Neuronal stem cell (in vitro differentiated cells): ENCODE data around the gene CITED2.

Experiments
- DNase-seq: peaks from one replicate; pipeline ENCODE4 v3.0.0-alpha.2; 2013; ENCODE audit warnings: low spot score
- H2AFZ ChIP-seq: one replicate; pipeline ENCODE4 v1.6.1; 2013; ENCODE audit warnings: mild to moderate bottlenecking, low read length, inconsistent platforms
- H2AK5ac ChIP-seq: 2 replicates; pipeline ENCODE4 v1.6.1; 2013; ENCODE audit warnings: low read depth, mild to moderate bottlenecking, inconsistent platforms, low read length, moderate library complexity, mixed read lengths
- H2BK120ac ChIP-seq: 2 replicates; pipeline ENCODE4 v1.6.1; 2013; ENCODE audit warnings: low read depth, mild to moderate bottlenecking, inconsistent platforms, low read length, moderate library complexity, mixed read lengths
- H2BK12ac ChIP-seq: one replicate; pipeline ENCODE4 v1.6.1; 2013; ENCODE audit warnings: low read length, inconsistent platforms
- H2BK15ac ChIP-seq: 2 replicates; pipeline ENCODE4 v1.6.1; 2013; ENCODE audit warnings: mild to moderate bottlenecking, low read length, inconsistent platforms, mixed read lengths
- H2BK5ac ChIP-seq: one replicate; pipeline ENCODE4 v1.6.1; 2013; ENCODE audit warnings: inconsistent platforms, mild to moderate bottlenecking, low read length, moderate library complexity
- H3K14ac ChIP-seq: one replicate; pipeline ENCODE4 v1.6.1; 2013; ENCODE audit warnings: low read length, inconsistent platforms
- H3K18ac ChIP-seq: 2 replicates; pipeline ENCODE4 v1.6.1; 2013; ENCODE audit warnings: low read length, inconsistent platforms
- H3K23ac ChIP-seq: 2 replicates; pipeline ENCODE4 v1.6.1; 2013; ENCODE audit warnings: low read depth, mild to moderate bottlenecking, mixed read lengths, low read length, inconsistent platforms; ENCODE audit not compliant: poor library complexity
- H3K27ac ChIP-seq: replicated peaks from 3 replicates; pipeline ENCODE4 v1.5.1; 2013; ENCODE audit warnings: low read length, inconsistent platforms
- H3K27me3 ChIP-seq, 3 experiments: 2 replicates each; pipeline ENCODE4 v1.6.1; 2013; ENCODE audit warnings: low read length in 3 of 3, mild to moderate bottlenecking in 2 of 3, inconsistent platforms in 1 of 3, low read depth in 1 of 3, mixed read lengths in 1 of 3, moderate library complexity in 1 of 3; ENCODE audit not compliant: control insufficient read depth in 3 of 3, insufficient read depth in 3 of 3
- H3K36me3 ChIP-seq, 2 donors: replicated peaks in 1 of 2; 2 replicates each; pipeline ENCODE4 v1.6.1; 2013; ENCODE audit warnings: low read length in 2 of 2; ENCODE audit not compliant: control insufficient read depth in 2 of 2, insufficient read depth in 2 of 2
- H3K4ac ChIP-seq: 2 replicates; pipeline ENCODE4 v1.6.1; 2013; ENCODE audit warnings: inconsistent platforms, mild to moderate bottlenecking, low read length, moderate library complexity
- H3K4me1 ChIP-seq, 2 donors: 1 replicate in 1 of 2; 2 replicates in 1 of 2; pipeline ENCODE4 v1.6.1; 2013; ENCODE audit warnings: low read length in 2 of 2, low read depth in 1 of 2; ENCODE audit not compliant: control insufficient read depth in 2 of 2, insufficient read depth in 1 of 2
- H3K4me2 ChIP-seq: one replicate; pipeline ENCODE4 v1.6.1; 2013; ENCODE audit warnings: mild to moderate bottlenecking, low read length, inconsistent platforms; ENCODE audit not compliant: insufficient read depth, poor library complexity, severe bottlenecking
- H3K4me3 ChIP-seq, 2 donors: 2 replicates each; pipeline ENCODE4 v1.5.1; 2013; ENCODE audit warnings: low read length in 2 of 2, mild to moderate bottlenecking in 2 of 2, inconsistent platforms in 1 of 2, moderate library complexity in 1 of 2
- H3K79me1 ChIP-seq: one replicate; pipeline ENCODE4 v1.6.1; 2013; ENCODE audit warnings: low read depth, mild to moderate bottlenecking, inconsistent platforms, low read length, moderate library complexity
- H3K9ac ChIP-seq: one replicate; pipeline ENCODE4 v1.6.1; 2013; ENCODE audit warnings: mild to moderate bottlenecking, low read depth, low read length, inconsistent platforms; ENCODE audit not compliant: poor library complexity
- H3K9me3 ChIP-seq, 2 donors: replicated peaks in 1 of 2; 2 replicates each; pipeline versions ENCODE3 to v1.6.1; 2013; ENCODE audit warnings: low read length in 2 of 2, mild to moderate bottlenecking in 2 of 2, inconsistent platforms in 1 of 2, low read depth in 1 of 2, mixed read lengths in 1 of 2, moderate library complexity in 1 of 2; ENCODE audit not compliant: control insufficient read depth in 2 of 2, insufficient read depth in 1 of 2
- H4K8ac ChIP-seq: one replicate; pipeline ENCODE4 v1.6.1; 2013; ENCODE audit warnings: low read depth, mild to moderate bottlenecking, inconsistent platforms, low read length, moderate library complexity
- H4K91ac ChIP-seq: one replicate; pipeline ENCODE4 v1.6.1; 2013; ENCODE audit warnings: low read length, low read depth, mild to moderate bottlenecking, inconsistent platforms; ENCODE audit not compliant: poor library complexity
- WGBS, 2 donors: extraction: QIAGEN DNeasy Blood & Tissue Kit; methylation state at CpG; one replicate each; pipeline ENCODE4 v1.1.7; 2013; ENCODE audit warnings: missing lambda C conversion rate in 2 of 2, mixed read lengths in 1 of 2; ENCODE audit not compliant: insufficient read length in 2 of 2, insufficient replicate concordance in 1 of 2; ENCODE audit errors: extremely low coverage in 2 of 2; 5-methylcytosine and 5-hydroxymethylcytosine counted together

Gene CITED2

DNA sequence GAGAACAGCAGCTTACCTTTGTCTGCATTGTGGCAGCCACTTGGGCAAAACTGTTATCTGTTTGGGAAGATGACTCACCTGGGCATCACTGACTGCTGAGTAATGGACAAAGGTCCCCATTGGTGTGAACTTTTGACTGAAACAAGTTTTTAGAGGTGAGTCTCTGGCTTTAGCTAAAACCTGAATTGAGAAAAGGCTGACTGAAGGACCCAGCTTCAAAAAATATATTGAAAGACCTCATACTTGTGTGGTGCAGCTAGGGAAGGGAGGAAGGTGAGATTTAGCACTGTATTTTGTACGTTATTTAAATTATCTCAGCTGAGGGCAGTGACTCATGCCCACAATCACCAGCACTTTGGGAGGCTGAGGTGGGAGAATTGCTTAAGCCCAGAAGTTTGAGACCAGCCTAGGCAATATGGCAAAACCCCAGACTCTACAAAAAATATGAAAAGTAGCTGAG lies 4.5 kb upstream of the CITED2 start:
- Histone ChIP-seq H3K18ac (no peak overlapping the region), H4K8ac (no peak overlapping the region), H3K9ac (no peak overlapping the region), H4K91ac (no peak overlapping the region), H2AK5ac (no peak overlapping the region), H3K14ac (no peak overlapping the region), H3K4me1 (peaks cover 8% of the 10 kb centered on the region in 2 donors), H3K4ac (no peak overlapping the region), H2BK15ac (no peak overlapping the region), H3K4me2 (no peak overlapping the region), H3K9me3 (no peaks in the 10 kb centered on the region), H2AFZ (no peak overlapping the region), H3K27me3 (no peaks in the 10 kb centered on the region), H2BK5ac (no peak overlapping the region), H3K27ac (no peak overlapping the region), H2BK12ac (no peak overlapping the region), H3K79me1 (no peaks in the 10 kb centered on the region), H3K23ac (no peak overlapping the region), H3K4me3 (no peak overlapping the region), H2BK120ac (no peak overlapping the region), H3K36me3 (no peaks in the 10 kb centered on the region)
- no CpG with 5 or more reads among the region's 1 CpG for WGBS, 2 donors
- no peak for DNase-seq

DNA sequence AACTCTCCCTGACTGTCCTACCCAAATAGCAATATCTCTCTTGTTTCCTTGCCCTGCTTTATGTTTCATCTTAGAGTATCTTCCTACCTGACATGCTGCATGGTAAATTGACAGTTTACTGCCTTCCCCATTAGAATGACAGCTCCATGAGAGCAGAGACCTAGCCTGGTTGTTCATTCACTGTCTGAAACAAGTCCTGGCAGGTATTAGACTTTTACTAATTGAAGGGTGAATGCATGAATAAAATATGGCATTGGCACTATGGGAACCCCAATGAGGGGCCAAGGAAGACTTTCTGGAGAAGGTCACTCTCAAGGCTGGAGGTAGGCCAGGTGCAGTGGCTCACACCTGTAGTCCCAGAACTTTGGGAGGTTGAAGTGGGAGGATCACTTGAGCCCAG lies 3.8 kb upstream of the CITED2 start:
- Histone ChIP-seq H4K8ac (no peak overlapping the region), H3K79me1 (no peaks in the 10 kb centered on the region), H3K23ac (no peak overlapping the region), H3K27me3 (no peaks in the 10 kb centered on the region), H3K4me3 (no peak overlapping the region), H3K4me1 (peaks cover 8% of the 10 kb centered on the region in 2 donors), H2BK120ac (no peak overlapping the region), H3K36me3 (peaks cover 0 to 5% of the 10 kb centered on the region in 2 donors), H3K27ac (no peak overlapping the region), H2BK15ac (no peak overlapping the region), H3K14ac (no peak overlapping the region), H2AK5ac (no peak overlapping the region), H3K9me3 (no peaks in the 10 kb centered on the region), H2AFZ (no peak overlapping the region), H3K4ac (no peak overlapping the region), H2BK5ac (no peak overlapping the region), H2BK12ac (no peak overlapping the region), H3K4me2 (no peak overlapping the region), H3K18ac (no peak overlapping the region), H4K91ac (no peak overlapping the region), H3K9ac (no peak overlapping the region)
- no peak for DNase-seq

DNA sequence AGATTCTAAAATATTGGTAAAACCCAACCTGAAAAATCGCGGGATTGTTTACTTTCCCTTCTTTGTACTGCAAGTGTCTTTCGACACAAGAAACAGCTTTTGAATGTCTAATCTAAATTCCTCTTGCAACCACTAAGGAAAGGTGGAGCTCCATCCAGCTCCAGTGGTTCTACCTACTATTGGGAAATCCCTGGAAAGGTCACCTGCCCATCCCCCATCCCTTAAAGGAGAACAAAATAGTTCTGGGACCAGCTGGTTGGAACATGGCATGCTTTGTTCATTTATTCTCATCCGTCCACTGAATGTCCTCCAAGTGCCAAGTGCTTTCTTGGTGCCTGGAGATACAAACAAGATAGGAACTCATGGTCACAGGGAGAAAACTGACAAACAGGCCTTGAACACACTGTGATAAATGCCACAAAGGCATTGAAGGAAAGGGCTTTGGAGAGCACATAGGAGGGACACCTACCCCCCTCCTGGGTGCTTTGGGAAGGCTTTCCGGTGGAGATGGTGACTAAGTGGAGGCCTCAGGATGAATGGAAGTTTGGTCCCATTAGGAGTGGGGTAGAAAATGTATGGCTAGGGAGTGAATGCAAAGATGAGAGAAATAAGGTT lies 2.3 kb upstream of the CITED2 start:
- Histone ChIP-seq H2AK5ac (no peak overlapping the region), H2AFZ (peak overlapping the region; percentile 96), H2BK120ac (no peak overlapping the region), H4K91ac (no peak overlapping the region), H2BK15ac (no peak overlapping the region), H2BK5ac (no peak overlapping the region), H3K4me3 (peak overlapping the region in 1 of 2 donors; percentile 96), H3K79me1 (no peaks in the 10 kb centered on the region), H3K23ac (no peak overlapping the region), H3K4me1 (peaks cover 8 to 11% of the 10 kb centered on the region in 2 donors), H3K18ac (peak overlapping the region; percentile 12), H3K27me3 (no peaks in the 10 kb centered on the region), H3K27ac (no peak overlapping the region), H3K4ac (no peak overlapping the region), H3K36me3 (peaks cover 2 to 20% of the 10 kb centered on the region in 2 donors), H2BK12ac (no peak overlapping the region), H4K8ac (no peak overlapping the region), H3K4me2 (no peak overlapping the region), H3K9me3 (no peaks in the 10 kb centered on the region), H3K14ac (no peak overlapping the region), H3K9ac (no peak overlapping the region)
- WGBS, 2 donors = no CpG with 5 or more reads among the region's 5 CpGs
- no peak for DNase-seq

DNA sequence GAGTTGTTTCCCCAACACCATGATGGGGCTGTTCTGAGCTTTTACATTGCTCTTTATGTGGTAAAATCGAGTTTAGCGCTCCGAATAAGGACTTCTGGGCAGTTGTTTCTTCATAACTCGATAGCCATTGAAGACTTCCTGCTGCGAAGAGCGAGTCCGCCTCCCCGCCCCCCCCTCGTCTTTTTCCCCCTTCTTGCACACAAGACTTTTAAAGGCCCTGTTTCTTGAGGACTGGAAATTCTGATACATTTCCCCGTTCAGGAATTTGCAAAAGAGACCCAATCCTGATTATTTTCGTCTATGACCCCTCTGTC lies 1.5 kb upstream of the CITED2 start:
- no CpG with 5 or more reads among the region's 11 CpGs for WGBS, 2 donors
- Histone ChIP-seq H3K36me3 (peaks cover 2 to 28% of the 10 kb centered on the region in 2 donors), H3K14ac (no peak overlapping the region), H3K4me2 (peak overlapping the region; percentile 82), H3K4me1 (peaks cover 8 to 17% of the 10 kb centered on the region in 2 donors), H2AK5ac (no peak overlapping the region), H3K27me3 (no peaks in the 10 kb centered on the region), H3K9ac (peak overlapping the region; percentile 82), H3K4me3 (peak overlapping the region; percentile 76 to 96), H2BK15ac (no peak overlapping the region), H2BK120ac (no peak overlapping the region), H3K18ac (peak overlapping the region; percentile 91), H3K79me1 (no peaks in the 10 kb centered on the region), H3K9me3 (no peaks in the 10 kb centered on the region), H4K91ac (no peak overlapping the region), H2BK5ac (peak overlapping the region; percentile 100), H2BK12ac (no peak overlapping the region), H3K23ac (no peak overlapping the region), H2AFZ (peak overlapping the region; percentile 96), H4K8ac (no peak overlapping the region), H3K27ac (peak overlapping the region; percentile 99), H3K4ac (no peak overlapping the region)
- no peak for DNase-seq
